Activated CD4-positive, alpha-beta T cell treated with anti-CD3 and anti-CD28 coated beads for 48 hours (primary cell): Measurements from ENCODE around the gene EPSTI1.
A peak's percentile ranks its signal among the peaks of the same experiment; 100 is the strongest.
"Not testable (repeated sequence)": the region's sequence is repeated elsewhere in the genome, so short reads cannot be mapped to it uniquely, and the experiment has no call there.

Experiments
- DNase-seq: peaks from one replicate; pipeline ENCODE4 v3.0.0-alpha.2; 2020

EPSTI1 gene, protein sequence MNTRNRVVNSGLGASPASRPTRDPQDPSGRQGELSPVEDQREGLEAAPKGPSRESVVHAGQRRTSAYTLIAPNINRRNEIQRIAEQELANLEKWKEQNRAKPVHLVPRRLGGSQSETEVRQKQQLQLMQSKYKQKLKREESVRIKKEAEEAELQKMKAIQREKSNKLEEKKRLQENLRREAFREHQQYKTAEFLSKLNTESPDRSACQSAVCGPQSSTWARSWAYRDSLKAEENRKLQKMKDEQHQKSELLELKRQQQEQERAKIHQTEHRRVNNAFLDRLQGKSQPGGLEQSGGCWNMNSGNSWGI

GRCh38 chr13:42991898-42992763 is at the start of gene EPSTI1:
EPSTI1 (minus strand) TSS chr13:42992241; CDS start chr13:42992165, 76 bp downstream.
- DNase-seq = peak; percentile 83

DNA sequence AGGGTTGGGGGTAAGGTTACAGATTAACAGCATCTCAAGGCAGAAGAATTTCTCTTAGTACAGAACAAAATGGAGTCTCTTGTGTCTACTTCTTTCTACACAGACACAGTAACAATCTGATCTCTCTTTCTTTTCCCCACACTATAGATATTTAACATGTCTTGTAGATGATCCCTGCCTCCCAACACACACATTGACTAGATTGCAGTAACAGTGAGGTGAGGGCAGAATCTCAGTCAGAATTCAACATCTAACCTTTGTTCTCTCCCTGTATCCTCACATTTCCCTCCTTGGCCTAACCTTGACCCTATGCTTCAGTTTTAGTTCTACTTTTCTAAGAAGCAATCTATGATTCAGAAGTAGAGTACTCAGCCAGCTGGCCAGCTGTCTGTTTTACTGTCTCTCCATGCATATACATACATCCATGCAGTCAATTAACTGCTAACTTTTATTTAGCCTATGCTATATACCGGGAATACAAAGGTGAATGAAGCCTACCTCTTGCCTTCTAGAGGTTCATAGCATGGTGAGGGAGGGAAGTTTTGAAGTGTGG is 49.4 kb upstream of the EPSTI1 start:
- no peak for DNase-seq

DNA sequence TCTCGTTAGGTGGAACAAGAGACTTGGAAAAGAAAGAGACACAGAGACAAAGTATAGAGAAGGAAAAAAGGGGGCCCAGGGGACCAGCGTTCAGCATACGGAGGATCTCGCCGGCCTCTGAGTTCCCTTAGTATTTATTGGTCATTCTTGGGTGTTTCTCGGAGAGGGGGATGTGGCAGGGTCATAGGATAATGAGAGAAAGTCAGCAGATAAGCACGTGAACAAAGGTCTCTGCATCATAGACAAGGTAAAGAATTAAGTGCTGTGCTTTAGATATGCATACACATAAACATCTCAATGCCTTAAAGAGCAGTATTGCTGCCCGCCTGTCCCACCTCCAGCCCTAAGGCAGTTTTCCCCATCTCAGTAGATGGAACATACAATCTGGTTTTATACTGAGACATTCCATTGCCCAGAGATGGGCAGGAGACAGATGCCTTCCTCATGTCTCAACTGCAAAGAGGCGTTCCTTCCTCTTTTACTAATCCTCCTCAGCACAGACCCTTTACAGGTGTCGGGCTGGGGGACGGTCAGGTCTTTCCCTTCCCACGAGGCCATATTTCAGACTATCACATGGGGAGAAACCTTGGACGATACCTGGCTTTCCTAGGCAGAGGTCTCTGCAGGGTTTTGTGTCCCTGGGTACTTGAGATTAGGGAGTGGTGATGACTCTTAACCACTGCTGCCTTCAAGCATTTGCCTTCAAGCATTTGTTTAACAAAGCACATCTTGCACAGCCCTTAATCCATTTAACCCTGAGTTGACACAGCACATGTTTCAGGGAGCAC is 48.7 kb upstream of the EPSTI1 start:
- not testable (repeated sequence) for DNase-seq

GRCh38 chr13:43039966-43040365 is 47.9 kb upstream of the EPSTI1 start:
- no peak for DNase-seq

GRCh38 chr13:43036351-43037250 is 44.6 kb upstream of the EPSTI1 start:
- no peak for DNase-seq

DNA sequence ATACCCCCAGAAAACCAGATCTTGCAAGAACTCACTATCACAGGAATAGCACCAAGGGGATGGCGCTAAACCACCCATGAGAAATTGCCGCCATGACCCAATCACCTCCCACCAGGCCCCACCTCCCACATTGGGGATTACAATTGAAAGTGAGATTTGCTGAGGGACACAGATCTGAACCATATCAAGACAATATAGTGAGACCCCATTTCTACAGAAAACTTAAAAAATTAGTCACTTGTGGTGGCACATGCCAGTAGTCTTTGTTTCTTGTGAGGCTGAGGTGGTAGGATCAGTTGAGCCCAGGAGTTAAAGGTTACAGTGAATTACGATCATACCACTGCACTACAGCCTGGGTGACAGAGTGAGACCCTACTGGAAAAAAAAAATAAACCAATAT is 41.0 kb upstream of the EPSTI1 start:
- DNase-seq = no peak

- no peak for DNase-seq
These were observed 39.8 kb upstream of the EPSTI1 start for GRCh38 chr13:43031881-43032280.

- DNase-seq = no peak
These were observed 38.5 kb upstream of the EPSTI1 start for GRCh38 chr13:43030548-43030947.

- no peak for DNase-seq
These were observed 34.2 kb upstream of the EPSTI1 start for GRCh38 chr13:43026262-43026661.

DNA sequence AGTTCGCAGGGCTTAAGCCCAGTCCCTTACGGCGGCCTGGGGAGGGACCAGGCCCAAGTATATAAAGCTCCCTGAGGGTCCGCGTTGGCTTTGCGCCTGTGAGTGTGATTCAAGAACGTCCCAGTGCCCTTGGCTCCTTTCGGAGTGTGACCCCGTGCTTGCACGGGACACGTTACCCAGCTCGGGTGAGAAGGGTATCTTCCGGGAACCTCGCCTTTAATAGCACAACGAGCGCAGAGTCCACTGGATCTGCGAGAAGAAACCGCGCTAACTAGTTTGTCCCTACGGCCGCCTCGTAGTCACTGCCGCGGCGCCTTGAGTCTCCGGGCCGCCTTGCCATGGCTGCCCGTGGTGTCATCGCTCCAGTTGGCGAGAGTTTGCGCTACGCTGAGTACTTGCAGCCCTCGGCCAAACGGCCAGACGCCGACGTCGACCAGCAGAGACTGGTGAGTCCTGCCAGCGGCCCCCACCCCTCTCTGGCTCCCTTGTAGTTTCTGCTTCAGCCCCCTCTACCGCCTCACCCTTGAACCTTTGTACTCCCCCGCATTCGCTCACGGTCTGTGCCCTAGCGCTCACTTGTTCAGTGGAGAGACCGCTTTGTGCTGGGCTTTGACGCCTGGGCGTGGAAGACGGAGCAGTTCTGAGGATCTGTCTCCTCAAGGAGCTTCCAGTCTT is 31.4 kb upstream of the EPSTI1 start, which contains the start of gene DNAJC15:
Gene DNAJC15, plus strand, starts transcription at position 298 of the 675 bp plus-strand sequence. Its CDS starts 41 bp downstream, at position 339.
- DNase-seq = peak; percentile 84

DNA sequence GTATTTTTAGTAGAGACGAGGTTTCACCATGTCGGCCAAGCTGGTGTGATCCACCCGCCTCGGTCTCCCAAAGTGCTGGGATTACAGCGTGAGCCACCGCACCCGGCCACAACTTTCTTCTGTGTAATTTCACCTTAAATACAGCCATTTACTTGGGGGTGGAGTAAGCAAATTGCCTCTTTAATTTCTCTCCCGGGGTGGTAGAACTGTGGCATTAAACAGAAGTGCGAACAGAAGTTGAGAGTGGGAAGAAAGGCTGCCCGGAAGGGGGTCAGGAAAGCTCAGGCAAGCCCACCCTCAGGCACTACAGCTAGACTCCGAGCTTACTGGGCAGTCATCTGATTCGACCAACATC is 30.9 kb upstream of the EPSTI1 start:
- DNase-seq = no peak

GRCh38 chr13:43021926-43022670 is 30.1 kb upstream of the EPSTI1 start:
- DNase-seq = no peak

GRCh38 chr13:43020794-43021193 is 28.8 kb upstream of the EPSTI1 start:
- no peak for DNase-seq

DNA sequence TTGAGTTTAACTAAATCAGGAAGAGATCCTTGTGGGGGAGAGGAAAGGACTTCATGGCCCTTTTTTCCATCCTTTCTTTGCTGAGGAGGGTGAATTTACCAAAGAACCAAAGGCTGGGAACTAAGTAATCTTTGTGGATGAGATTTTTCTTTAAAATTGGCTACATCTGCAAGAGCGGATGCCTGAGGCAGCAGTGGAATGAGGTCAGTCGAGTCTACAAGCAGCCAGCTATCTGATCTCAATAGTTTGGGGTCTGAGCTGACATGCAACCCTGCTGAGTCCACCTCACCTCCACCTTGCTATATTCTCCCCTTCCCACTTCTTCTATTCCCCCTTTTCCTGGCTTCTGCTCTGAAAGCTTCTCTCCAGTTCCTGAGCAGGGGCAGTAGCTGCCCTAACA is 27.8 kb upstream of the EPSTI1 start:
- DNase-seq = no peak

DNA sequence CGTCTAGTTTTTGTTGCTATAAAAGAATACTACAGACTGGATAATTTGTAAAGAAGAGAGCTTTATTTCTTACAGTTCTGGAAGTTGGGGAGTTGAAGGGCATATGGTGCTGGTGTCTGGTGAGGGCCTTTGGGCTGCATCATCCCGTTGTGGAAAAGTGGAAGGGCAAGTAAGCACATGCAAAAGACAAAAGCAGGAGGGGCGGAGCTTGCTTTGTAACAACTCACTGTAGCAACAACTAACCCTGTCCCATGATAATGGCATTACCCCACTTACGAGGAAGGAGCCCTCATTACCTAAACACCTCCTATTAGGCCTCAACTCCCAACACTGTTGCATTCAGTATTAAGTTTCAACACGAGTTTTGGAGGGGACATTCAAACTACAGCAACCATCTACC is 24.2 kb upstream of the EPSTI1 start:
- DNase-seq = no peak

GRCh38 chr13:43014162-43014561 is 22.1 kb upstream of the EPSTI1 start:
- no peak for DNase-seq

- DNase-seq = no peak
These were observed 17.5 kb upstream of the EPSTI1 start for GRCh38 chr13:43009506-43009905.

DNA sequence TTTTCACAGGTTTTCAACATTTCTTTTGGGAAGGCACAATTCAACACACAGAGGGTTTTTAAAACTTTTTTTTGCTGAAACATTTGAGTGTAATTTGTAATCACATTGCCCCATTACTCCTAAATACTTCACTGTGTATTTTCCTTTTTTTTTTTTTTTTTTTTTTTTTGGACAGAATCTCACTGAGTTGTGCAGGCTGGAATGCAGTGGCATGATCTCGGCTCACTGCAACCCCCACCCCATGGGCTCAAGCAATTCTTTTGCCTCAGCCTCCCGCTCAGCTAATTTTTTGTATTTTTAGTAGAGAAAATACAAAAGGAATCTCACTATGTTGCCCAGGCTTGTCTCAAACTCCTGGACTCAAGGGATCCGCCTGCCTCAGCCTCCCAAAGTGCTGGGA is 16.6 kb upstream of the EPSTI1 start:
- no peak for DNase-seq

DNA sequence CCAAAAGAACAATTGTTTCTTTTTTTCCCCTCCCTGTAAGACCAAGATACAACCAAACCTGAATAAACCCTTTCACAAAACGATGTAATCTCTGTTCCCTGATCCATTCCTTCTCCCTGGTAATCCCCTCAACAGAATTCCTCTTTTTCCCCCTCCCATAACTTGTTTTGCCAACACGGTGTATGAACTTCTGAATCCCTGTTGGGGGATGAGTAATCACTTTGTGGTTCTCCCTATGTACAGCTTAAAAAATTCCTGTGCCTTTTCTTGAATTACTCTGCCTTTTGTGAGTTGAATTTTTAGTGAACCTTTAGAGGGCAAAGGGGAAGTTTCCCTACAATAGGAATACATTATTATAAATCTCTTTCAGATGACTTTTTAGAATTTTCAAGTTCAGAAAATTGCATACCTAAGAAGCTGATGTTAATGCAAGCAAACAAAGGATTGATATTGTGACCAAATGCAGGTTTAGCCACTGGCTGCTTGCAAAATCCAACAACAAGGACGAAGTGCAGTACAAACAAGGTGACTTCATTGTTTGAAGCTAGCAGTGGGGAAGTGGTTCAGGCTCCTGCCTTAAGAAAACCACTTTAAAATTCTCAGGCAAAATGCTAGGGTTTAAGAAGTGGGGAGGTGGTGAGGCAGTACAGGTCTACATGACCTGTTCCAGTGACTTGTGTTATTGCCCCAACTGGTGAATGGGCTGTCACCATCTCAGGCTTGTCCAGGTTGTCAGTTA is 15.0 kb upstream of the EPSTI1 start:
- DNase-seq = no peak
